ENCODE measurements around the gene KCNIP1. TPM values are rescaled to one million over a fixed set of nuclear protein-coding genes. Genes with fewer than 3 reads are reported as not detected.

The KCNIP1 gene
- total RNA-seq, 1 donor from 2014 or later, result not detected

DNA sequence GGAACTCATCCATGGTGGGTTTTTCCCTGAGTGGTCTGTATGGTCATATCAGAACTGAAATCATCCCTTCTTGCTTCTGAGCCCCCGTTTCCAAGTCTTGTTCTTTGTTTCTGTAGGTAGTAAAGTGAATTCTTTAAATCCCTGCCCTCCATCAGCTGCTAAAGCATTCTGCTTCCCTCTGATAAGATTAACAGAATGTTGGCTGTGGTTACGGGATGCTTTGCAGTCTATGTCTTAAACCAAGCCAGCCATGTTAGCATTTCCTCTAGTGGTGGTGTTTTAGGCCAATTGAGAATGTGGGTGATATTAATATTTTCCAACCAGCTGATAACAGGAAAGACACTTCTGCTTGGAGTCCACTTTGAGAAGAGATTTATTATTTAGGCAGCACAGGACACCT lies 22.0 kb upstream of the KCNIP1 start:
- Histone ChIP-seq H3K27ac (no peak overlapping the region), H3K4me3 (no peak overlapping the region), H3K36me3 (no peaks in the 10 kb centered on the region), H3K9me3 (no peaks in the 10 kb centered on the region), H3K4me1 (no peaks in the 10 kb centered on the region), H3K27me3 (no peaks in the 10 kb centered on the region)
- DNase-seq (ENCODE audit: extremely low spot score in 2 of 2), result peak in 1 of 2 donors; percentile 5
- no peak for TF ChIP-seq POLR2AphosphoS5 (IDR thresholded peaks at IDR 0.05; ENCODE audit: insufficient read depth in 1 of 2, low read depth in 1 of 2)
- TF ChIP-seq, protein P1, sequence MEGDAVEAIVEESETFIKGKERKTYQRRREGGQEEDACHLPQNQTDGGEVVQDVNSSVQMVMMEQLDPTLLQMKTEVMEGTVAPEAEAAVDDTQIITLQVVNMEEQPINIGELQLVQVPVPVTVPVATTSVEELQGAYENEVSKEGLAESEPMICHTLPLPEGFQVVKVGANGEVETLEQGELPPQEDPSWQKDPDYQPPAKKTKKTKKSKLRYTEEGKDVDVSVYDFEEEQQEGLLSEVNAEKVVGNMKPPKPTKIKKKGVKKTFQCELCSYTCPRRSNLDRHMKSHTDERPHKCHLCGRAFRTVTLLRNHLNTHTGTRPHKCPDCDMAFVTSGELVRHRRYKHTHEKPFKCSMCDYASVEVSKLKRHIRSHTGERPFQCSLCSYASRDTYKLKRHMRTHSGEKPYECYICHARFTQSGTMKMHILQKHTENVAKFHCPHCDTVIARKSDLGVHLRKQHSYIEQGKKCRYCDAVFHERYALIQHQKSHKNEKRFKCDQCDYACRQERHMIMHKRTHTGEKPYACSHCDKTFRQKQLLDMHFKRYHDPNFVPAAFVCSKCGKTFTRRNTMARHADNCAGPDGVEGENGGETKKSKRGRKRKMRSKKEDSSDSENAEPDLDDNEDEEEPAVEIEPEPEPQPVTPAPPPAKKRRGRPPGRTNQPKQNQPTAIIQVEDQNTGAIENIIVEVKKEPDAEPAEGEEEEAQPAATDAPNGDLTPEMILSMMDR (IDR thresholded peaks at IDR 0.05), result no peak
- TF ChIP-seq POLR2A (IDR thresholded peaks at IDR 0.05), result no peak
- intact Hi-C loops (cut with DNase I), result no loop called here

DNA sequence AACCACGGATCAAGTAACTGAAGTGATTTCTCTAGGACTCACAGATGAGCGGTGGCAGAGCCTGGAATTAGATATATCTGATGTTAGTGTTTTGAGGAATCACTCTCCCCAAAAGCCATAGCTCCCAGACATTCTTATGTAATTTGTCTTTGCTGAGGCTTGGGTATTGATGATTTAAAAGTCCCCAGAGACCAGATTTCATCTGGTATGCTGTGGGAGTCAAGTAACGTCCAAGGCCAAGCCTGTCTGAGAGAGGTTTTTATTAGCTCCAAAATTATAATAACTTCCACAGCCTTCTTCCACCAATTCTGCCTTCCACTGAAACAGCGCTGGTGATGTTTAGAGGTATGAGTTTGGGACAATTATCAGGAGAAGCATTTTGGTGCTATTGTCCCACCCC lies 21.3 kb upstream of the KCNIP1 start:
- H3K4me3 ChIP-seq, result no peak overlapping the region
- no peaks in the 10 kb centered on the region for H3K27me3 ChIP-seq
- H3K27ac ChIP-seq, result no peak overlapping the region
- intact Hi-C loops (cut with DNase I), result no loop called here
- H3K9me3 ChIP-seq, result no peaks in the 10 kb centered on the region
- H3K4me1 ChIP-seq, result no peaks in the 10 kb centered on the region
- peak; percentile 11 to 67 for DNase-seq (ENCODE audit: extremely low spot score in 2 of 2)
- no peaks in the 10 kb centered on the region for H3K36me3 ChIP-seq
- TF ChIP-seq POLR2AphosphoS5 (IDR thresholded peaks at IDR 0.05; ENCODE audit: insufficient read depth in 1 of 2, low read depth in 1 of 2) (no peak), POLR2A (IDR thresholded peaks at IDR 0.05) (no peak)
- TF ChIP-seq, protein P1 (IDR thresholded peaks at IDR 0.05), result no peak

DNA sequence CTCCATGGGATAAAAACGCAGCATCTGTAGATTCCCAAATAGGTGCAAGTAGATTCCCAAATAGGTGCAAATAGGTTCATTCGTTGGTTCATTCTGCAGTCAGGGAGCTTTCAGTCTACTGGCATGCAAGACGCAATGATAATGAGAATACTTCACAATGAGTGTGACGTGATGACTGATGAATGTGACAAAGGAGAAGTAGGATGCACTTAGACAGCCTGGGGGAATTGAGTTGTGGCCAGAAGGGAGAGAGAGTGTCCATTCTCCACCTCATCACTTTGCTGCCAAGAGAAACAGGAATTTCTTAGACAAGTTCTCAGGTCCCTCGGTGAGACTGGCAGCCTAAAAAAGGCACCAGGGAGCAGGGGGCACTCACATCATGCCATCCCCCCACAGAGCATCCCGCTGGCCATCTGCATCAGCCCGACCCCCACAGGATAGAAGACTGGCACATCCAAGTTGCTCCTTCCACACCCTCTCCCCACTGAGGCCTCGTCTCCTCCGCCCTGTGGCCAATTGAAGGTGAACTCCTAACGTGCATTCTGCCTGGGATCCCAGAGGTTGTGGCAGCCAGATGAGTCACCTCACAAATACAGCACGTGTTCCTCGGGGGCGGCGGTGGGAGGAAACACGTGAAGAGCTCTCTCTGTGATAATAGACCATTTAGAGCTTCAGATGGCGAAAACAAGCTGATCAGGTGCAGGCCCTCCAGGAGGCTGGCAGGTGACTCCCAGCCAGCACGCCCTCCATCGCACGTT lies 19.9 kb upstream of the KCNIP1 start:
- Histone ChIP-seq H3K27me3 (no peaks in the 10 kb centered on the region), H3K9me3 (no peaks in the 10 kb centered on the region), H3K4me3 (no peak overlapping the region), H3K27ac (no peak overlapping the region), H3K36me3 (no peaks in the 10 kb centered on the region), H3K4me1 (no peaks in the 10 kb centered on the region)
- peak; percentile 67 to 85 for DNase-seq (ENCODE audit: extremely low spot score in 2 of 2)
- TF ChIP-seq POLR2AphosphoS5 (IDR thresholded peaks at IDR 0.05; ENCODE audit: insufficient read depth in 1 of 2, low read depth in 1 of 2) (no peak), POLR2A (IDR thresholded peaks at IDR 0.05) (no peak)
- intact Hi-C loops (cut with DNase I), result no loop called here

DNA sequence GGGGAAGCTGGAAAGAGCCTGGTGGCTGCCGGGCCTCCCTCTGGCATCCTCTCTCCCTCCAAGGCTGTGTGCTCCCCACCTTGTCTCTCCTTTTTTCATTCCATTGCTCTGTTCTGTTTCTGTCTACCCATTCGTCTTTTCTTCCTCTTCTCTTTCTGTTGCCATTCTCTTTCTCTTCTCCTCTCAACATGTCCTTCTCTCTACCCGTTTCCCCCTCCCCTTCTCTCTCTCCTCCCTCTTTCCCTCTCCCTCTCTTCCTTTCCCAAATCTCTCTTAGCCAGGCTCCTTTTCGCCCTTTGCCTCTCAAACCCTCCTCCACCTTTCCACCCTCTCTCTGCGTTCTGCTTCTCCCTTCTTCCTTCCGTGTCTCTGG lies 19.4 kb upstream of the KCNIP1 start:
- Histone ChIP-seq H3K36me3 (no peaks in the 10 kb centered on the region), H3K27ac (no peak overlapping the region), H3K27me3 (no peaks in the 10 kb centered on the region), H3K4me1 (no peaks in the 10 kb centered on the region), H3K4me3 (no peak overlapping the region), H3K9me3 (no peaks in the 10 kb centered on the region)
- intact Hi-C loops (cut with DNase I), result no loop called here
- peak; percentile 8 to 25 for DNase-seq (ENCODE audit: extremely low spot score in 2 of 2)
- TF ChIP-seq, protein P1 (IDR thresholded peaks at IDR 0.05), result no peak
- TF ChIP-seq POLR2A (IDR thresholded peaks at IDR 0.05) (no peak), POLR2AphosphoS5 (IDR thresholded peaks at IDR 0.05; ENCODE audit: insufficient read depth in 1 of 2, low read depth in 1 of 2) (no peak)

DNA sequence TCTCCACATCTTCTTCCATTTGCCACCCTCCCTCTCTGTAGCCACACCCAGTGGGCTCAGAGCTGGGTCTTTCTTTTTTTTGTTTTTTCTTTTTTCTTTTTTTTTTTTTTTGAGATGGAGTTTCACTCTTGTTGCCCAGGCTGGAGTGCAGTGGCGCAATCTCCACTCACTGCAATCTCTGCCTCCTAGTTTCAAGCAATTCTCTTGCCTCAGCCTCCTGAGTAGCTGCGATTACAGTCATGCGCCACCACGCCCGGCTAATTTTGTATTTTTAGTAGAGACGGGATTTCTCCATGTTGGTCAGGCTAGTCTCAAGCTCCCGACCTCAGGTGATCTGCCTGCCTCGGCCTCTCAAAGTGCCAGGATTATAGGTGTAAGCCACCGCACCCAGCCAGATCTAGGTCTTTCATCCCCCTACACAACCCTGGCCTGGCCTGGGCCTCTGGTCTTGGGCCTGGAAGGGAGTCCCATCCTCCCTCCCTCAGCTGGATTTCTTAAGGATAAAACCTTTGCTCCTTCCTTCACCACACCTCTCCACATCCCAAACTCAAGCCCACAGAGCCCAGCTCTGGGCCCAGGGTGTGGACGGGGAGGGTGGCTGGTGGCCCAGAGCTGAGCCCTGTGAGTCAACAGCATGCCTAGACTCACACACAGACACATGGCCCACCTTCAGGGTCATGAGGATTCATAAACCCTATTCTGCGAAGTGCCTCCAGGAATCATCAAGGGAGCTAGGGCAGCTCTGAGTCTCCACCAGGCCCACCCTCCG lies 18.8 kb upstream of the KCNIP1 start:
- no peaks in the 10 kb centered on the region for H3K27me3 ChIP-seq

More for the DNA sequence above, 18.8 kb upstream of the KCNIP1 start:
- Histone ChIP-seq H3K27ac (no peak overlapping the region), H3K4me1 (no peaks in the 10 kb centered on the region), H3K4me3 (no peak overlapping the region), H3K9me3 (no peaks in the 10 kb centered on the region), H3K36me3 (no peaks in the 10 kb centered on the region)
- DNase-seq (ENCODE audit: extremely low spot score in 2 of 2), result peak in 1 of 2 donors; percentile 52
- TF ChIP-seq POLR2A (IDR thresholded peaks at IDR 0.05) (no peak), POLR2AphosphoS5 (IDR thresholded peaks at IDR 0.05; ENCODE audit: insufficient read depth in 1 of 2, low read depth in 1 of 2) (no peak)
- TF ChIP-seq, protein P1 (IDR thresholded peaks at IDR 0.05), result no peak
- intact Hi-C loops (cut with DNase I), result no loop called here
